Kidney epithelial cell (primary cell): ENCODE results near the gene EEF1A1. TPM values are rescaled to one million over a fixed set of nuclear protein-coding genes. Genes with fewer than 3 reads are reported as not detected.
"Not testable (repeated sequence)": the region's sequence is repeated elsewhere in the genome, so short reads cannot be mapped to it uniquely, and the experiment has no call there.

Experiments
- DNase-seq: peaks from one replicate; pipeline ENCODE4 v3.0.0-alpha.2; 2010; ENCODE audit warnings: low read depth
- H3K27me3 ChIP-seq: 2 replicates; pipeline ENCODE4 v1.6.0; 2011; ENCODE audit warnings: low read length; ENCODE audit not compliant: control insufficient read depth, insufficient read depth
- H3K36me3 ChIP-seq: 2 replicates; pipeline ENCODE4 v1.5.1; 2011; ENCODE audit warnings: low read length; ENCODE audit not compliant: control insufficient read depth, insufficient read depth
- H3K4me3 ChIP-seq: 2 replicates; pipeline ENCODE4 v1.5.1; 2011; ENCODE audit warnings: low read depth, mild to moderate bottlenecking, control low read depth, low read length
- CTCF ChIP-seq: IDR thresholded peaks from 2 replicates; pipeline ENCODE4 v1.5.1; 2011; ENCODE audit warnings: mild to moderate bottlenecking, moderate library complexity, low read length, control low read depth, inconsistent platforms; ENCODE audit not compliant: insufficient read depth, poor library complexity, severe bottlenecking
- total RNA-seq: library from RNA; depleted of rRNA; stranded (reverse); fragments of >200 nt; gene quantifications from 2 replicates; pipeline ENCODE4 v1.2.3, GENCODE V29; 2015

The EEF1A1 gene
- 16,505 and 18,187 TPM in 2 replicates for total RNA-seq

DNA sequence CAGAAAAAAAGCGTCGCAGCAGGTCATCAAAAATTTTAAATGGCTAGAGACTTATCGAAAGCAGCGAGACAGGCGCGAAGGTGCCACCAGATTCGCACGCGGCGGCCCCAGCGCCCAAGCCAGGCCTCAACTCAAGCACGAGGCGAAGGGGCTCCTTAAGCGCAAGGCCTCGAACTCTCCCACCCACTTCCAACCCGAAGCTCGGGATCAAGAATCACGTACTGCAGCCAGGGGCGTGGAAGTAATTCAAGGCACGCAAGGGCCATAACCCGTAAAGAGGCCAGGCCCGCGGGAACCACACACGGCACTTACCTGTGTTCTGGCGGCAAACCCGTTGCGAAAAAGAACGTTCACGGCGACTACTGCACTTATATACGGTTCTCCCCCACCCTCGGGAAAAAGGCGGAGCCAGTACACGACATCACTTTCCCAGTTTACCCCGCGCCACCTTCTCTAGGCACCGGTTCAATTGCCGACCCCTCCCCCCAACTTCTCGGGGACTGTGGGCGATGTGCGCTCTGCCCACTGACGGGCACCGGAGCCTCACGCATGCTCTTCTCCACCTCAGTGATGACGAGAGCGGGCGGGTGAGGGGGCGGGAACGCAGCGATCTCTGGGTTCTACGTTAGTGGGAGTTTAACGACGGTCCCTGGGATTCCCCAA is at the start of gene EEF1A1:
EEF1A1 (minus strand) TSS at position 345 of the 663 bp plus-strand sequence. CDS start 1,006 bp downstream, outside the sequence.
- H3K27me3 ChIP-seq, result no peaks in the 10 kb centered on the region
- peaks cover 7% of the 10 kb centered on the region for H3K36me3 ChIP-seq
- H3K4me3 ChIP-seq, result peak within 1 kb of the TSS; percentile 70
- peak; percentile 95 for DNase-seq
- TF ChIP-seq CTCF, result no peak

GRCh38 chr6:73569121-73569520 is 48.3 kb upstream of the EEF1A1 start:
- no peaks in the 10 kb centered on the region for H3K36me3 ChIP-seq
- H3K27me3 ChIP-seq, result no peaks in the 10 kb centered on the region
- no peak for DNase-seq
- no peak overlapping the region for H3K4me3 ChIP-seq
- TF ChIP-seq CTCF, result no peak

DNA sequence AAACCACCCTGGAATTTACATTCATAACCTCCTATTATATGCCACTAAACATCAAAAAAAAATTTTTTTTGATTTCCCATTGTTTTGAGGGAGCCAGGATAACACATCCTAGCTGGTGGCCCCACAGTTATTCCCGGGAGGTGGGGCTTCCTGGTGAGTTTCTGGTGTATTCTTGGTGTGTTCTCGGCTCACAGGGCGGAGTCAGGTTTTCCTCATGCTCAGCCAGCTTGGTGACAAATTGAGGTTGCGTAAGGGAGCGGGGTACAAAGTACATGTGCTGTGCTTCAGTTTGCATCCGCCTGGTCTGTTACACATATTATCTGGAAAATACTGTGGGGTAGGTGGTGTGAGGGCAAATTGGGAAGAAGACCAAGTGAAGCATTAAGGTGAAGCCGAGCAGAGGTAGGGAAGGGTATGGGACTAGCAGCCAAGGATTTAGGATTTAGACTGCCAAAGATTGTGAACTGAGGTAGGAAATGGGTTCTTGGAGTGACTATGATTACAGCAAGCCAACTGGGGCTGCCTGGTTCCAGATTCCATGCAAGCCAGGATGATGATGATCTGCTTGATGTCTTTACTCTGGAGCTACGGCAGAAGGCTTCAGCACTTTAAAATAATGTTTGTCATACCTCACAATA is 46.2 kb upstream of the EEF1A1 start:
- no peak for TF ChIP-seq CTCF
- Histone ChIP-seq H3K27me3 (no peaks in the 10 kb centered on the region), H3K4me3 (no peak overlapping the region), H3K36me3 (no peaks in the 10 kb centered on the region)
- no peak for DNase-seq

DNA sequence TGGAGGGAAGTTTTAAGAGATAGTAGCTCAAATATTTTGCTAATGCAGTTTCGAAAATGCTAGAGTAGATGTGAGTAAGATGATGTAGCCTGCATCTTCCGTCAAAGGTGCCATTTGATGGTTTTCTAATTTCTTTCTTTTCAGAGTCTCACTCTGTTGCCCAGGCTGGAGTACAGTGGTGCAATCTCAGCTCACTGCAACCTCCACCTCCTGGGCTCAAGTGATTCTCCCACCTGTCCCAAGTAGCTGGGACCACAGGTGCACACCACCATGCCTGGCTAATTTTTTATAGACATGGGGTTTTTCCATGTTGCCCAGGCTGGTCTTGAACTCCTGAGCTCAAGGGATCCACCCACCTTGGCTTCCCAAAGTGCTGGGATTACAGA is 45.6 kb upstream of the EEF1A1 start:
- not testable (repeated sequence) for H3K27me3 ChIP-seq, H3K4me3 ChIP-seq, DNase-seq, H3K36me3 ChIP-seq

- peak; percentile 25 for DNase-seq
- no peaks in the 10 kb centered on the region for H3K27me3 ChIP-seq
- TF ChIP-seq CTCF, result no peak
Observed at GRCh38 chr6:73565767-73566485, 45.1 kb upstream of the EEF1A1 start.

DNA sequence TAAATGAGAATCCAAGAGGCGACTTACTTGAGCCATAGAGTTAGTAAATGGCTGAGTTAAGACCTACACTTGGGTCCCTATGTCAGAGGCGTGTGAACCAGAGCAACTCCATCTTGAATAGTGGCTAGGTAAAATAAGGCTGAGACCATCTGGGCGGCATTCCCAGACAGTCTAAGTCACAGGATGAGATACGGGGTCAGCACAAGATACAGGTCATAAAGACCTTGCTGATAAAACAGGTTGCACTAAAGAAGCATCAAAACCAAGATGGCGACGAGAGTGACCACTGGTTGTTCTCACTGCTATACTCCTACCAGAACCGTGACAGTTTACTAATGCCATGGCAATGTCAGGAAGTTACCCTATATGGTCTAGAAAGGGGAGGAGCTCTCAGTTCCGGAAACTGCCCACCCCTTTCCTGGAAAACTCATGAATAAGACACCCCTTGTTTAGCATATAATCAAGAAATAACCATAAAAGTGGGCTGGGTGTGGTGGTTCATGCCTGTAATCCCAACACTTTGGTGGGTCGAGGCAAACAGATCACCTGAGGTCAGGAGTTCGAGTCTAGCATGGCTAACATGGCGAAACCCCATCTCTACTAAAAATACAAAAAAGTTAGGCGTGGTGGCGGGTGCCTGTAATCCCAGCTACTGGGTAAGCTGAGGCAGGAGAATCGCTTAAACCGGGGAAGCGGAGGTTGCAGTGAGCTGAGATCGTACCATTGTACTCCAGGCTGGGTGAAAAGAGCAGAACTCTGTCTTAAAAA is 43.9 kb upstream of the EEF1A1 start:
- no peaks in the 10 kb centered on the region for H3K36me3 ChIP-seq
- H3K4me3 ChIP-seq, result no peak overlapping the region
- no peaks in the 10 kb centered on the region for H3K27me3 ChIP-seq
- DNase-seq, result no peak
- no peak for TF ChIP-seq CTCF

More at GRCh38 chr6:73565767-73566485, 45.1 kb upstream of the EEF1A1 start:
- H3K4me3 ChIP-seq, result no peak overlapping the region
- H3K36me3 ChIP-seq, result no peaks in the 10 kb centered on the region
